GM18868 (cell line): ENCODE results near the gene P3H1.
A peak's percentile ranks its signal among the peaks of the same experiment; 100 is the strongest.
"Not testable (repeated sequence)": the region's sequence is repeated elsewhere in the genome, so short reads cannot be mapped to it uniquely, and the experiment has no call there.

Experiments used
- ATAC-seq: cut with Tn5 transposase; IDR thresholded peaks from one replicate; pipeline ENCODE4 v1.9.1; 2021; ENCODE audit warnings: mild to moderate bottlenecking, moderate library complexity; ENCODE audit not compliant: unreplicated experiment

The P3H1 gene

DNA sequence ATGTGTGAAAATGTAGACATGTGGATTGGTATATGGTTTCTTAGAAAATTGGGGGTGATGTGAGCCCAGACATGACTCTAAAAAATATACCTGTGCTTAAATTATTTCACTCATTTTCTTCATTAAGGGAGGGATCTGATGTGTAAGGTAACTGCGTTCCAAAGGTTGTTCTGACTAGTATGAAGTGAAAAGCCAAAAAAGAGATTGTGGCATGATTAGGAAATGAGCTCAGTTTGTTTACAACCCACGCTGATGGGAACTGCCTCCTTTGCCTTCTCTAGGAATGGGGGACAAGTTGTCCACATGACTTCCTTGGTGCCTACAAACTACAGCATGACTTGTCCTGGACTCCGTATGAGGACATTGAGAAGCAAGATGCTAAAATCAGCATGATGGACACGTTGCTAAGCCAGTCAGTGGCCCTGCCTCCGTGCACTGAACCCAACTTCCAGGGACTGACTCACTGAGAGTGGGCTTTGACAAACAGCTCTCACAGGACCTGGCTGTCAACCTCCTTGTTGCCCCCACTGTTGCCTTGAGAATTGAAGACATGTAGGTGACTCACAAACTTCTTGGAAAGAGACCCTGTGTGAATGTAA, 8.2 kb upstream of the P3H1 start:
- no peak for ATAC-seq

DNA sequence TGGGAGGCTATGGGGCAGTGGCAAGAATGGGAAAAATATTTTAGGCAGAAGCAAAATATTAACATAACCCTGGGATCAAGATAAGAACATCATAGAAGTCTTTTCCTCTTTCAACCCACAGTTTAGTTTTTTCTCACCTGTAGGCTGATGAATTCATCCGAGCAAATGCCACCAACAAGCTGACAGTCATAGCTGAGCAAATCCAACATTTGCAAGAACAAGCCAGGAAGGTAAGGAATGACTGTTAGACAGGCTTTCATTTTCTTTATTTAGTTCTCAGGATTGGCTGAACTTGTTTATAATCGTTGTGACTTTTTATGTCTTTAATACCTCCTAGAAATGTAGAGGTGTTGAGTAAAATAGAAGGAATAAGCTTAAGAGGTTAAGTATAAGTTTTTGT, 6.6 kb upstream of the P3H1 start:
- no peak for ATAC-seq

DNA sequence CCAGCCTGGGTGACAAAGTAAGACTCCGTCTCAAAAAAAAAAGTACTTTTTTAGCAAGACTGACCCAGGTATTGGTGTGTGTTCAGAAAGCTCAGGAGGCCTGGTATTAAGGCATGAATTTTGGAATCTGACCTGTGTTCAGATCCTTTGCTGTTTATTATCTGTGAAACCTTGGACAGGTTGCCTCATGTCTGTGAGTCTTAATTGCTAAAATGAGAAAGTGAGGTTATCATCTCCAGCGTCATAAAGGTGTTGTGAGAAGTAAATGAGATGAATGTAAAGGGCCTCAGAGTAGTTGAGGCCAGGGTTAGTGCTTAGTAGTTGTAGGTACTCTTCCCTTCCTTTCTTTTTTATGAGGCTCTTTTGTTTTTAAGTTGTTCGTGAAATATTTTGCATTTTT, 3.0 kb upstream of the P3H1 start:
- ATAC-seq = no peak

DNA sequence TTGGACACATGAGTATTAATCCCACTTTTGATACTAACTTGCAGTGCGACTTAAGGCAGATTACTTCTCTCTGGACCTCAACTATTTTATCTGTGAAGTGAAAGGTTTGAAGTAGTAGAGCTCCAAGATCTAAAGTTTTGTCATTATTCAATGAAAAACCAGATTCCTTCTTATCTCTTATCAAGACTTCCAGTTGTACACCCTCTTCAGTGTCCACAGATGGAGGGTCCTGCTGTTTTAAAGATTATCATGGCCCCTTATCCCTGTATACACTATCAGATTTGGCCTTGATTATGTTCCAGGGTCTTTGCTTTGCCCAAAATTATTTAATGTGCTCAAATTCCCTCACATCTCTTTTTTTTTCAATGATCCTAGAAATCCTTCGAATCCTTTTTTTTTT, 1.3 kb upstream of the P3H1 start:
- ATAC-seq = no peak

DNA sequence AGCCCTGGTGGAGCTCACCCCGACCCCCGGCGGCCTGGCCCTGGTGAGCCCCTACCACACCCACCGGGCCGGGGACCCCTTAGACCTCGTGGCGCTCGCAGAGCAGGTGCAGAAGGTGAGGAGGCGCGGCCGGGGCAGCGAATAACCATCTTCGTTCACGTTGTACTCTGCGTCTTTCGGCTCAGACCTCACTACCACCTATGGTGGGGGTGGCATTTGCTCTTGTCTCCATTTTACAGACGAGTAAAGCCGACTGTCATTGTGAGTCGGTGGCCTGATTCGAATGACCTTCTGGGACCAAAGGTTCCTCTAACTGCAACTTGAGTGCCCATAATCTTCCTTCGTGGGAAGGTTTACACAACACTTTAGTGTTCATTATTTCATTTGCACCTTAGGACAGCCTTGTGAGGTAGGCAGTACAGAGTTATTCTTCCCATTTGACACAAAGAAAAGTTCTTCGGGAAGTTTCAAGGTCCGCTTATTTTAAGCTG, 727 bp upstream of the P3H1 start:
- peak; percentile 10 for ATAC-seq

DNA sequence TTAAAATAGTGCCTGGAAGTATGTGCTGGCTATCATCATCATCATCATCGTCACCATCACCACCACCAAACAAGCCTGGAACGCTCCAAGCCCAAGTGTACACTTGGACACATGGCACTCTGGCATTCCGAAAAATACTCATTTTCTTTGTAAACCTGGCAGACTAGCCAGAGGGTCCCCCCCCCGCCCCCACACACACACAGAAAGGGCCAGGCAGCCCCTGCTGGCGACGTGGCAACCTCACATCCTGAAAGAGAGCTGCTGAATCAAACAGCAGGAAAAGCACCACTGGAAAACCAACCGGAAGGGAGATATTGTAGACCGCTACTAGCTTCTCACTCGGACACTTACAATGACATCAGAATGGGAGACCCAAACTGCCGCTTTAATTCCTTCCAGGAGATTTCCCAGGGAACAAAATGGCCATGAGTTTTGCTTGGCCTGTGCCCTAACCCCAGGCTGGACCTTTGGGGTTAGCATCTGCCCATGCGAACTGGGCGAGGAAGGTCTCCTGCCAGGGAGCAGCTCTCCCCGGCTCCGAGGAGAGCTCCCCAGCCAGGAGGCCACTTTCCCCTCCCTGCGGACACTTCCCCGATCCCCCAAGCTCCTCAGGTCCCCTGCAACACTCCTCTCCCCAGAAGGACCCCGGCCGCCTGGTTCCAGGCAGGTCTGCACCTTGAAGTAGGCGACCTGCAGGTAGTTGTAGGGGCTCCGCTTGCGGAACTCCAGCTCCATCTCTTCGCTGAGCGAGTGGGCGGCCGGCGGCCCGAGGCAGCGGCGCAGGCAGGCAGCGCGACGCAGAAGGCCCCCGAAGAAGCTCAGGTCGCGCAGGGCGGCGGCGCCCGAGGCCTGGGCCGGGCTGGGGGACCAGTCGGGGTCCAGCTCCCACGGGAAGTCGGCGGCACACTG, 742 bp downstream of the P3H1 start:
- peak; percentile 17 for ATAC-seq

DNA sequence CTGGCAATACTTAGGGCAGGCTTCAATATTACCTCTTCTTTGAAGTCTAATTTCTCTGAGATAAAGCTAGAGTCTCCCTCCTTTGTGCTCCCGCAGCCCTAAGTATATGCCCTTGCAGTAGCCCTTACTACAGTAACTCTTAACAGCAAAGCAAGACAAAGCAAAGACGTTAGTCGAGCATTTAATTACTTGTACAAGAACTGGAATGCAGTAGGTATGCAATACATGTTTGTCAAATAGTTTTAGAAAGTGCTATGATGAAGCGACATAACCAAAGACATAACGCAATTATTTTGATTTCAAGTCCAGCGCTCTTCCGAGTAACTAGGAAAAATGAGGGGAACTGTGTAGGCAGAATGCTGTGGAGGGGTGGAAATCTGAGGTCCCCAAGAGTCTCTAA, 1.6 kb downstream of the P3H1 start:
- ATAC-seq = no peak

DNA sequence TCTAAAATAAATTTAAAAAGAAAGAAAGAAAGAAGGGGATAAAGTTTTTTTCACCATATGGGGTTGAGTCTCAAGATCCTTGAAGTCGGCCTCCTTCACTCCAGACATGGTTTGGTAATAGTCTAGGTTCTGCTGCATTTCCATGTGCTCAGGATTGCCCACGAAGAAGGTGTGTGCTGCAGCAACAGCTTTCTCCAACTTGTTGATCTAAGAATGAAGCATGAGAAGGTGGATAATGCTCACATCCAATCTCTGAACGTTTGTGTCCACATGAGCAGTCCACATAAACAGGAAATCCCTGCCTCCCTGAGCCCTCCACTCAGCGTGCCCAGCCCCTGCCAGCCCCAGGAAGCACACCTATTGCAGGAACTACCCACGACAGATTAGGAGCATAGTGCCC, 4.6 kb downstream of the P3H1 start:
- ATAC-seq = no peak

DNA sequence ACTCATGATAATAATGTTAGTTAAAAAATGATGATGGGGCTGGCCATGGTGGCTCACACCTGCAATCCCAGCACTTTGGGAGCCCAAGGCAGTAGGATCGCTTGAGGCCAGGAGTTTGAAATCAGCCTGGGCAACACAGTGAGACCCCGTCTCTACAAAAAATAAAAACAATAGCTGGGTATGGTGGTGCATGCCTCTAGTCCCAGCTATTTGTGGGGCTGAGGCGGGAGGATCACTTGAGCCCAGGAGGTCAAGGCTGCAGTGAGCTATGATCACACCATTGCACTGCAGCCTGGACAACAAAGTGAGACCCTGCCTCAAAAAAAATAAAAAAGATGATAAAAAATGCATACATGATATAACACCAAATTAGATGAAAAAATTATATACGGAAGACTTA, 5.3 kb downstream of the P3H1 start:
- no peak for ATAC-seq

DNA sequence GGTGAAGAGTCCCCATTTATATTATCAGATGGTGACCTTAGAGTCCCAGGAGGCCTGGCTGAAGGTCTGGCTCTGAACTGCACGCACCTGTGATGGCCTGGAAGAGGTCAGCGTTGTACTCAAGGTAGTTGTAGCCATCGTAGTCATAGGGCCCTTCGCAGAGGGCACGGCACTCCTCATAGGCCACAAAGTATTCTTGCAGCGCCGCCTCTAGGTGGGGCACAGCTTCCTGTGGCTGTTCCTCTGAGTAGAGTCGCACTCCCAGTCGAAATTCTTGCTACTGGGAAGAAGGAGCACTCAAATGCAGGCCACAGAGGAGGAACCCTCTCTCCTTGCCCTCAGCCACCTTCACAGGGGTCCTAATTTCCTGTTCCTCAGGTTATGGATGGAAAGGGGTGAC, 7.7 kb downstream of the P3H1 start:
- ATAC-seq = no peak

DNA sequence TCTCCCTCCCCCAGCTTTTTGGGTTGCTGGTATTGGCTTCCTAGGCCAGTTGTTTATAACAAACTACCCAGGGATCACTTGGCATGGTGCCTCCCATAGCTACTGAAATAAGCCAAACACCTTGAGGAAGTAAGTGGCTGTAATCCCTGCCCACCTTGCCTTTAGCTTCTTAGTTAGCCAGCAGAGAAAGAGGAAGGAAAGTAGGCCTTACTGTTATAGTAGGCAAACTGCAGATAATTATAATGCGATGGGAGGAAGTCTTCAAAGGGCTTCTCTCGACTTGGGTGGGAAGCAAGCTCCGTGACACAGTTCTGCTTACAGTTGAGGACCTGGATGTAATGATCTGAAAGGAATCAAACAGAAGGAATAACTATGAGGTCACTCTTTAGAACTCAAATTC, 8.2 kb downstream of the P3H1 start:
- ATAC-seq = no peak

DNA sequence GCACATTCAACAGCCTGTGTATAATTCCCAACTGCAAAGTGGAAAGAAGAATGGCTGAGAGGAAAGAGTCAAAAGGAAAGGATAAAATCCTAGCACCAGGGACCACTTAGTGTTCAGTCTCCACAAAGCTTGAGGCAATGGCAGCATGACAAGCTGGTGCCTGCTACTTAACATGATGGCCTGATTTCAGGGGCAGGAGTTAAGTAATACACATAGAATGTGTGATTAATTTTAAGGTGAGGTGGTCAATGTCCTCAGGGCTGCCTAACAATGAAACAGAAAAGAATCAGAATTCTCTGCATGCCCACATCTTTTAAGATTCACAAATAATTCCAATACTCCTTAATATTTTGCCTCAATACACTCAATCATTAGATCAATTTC, 8.9 kb downstream of the P3H1 start:
- no peak for ATAC-seq

DNA sequence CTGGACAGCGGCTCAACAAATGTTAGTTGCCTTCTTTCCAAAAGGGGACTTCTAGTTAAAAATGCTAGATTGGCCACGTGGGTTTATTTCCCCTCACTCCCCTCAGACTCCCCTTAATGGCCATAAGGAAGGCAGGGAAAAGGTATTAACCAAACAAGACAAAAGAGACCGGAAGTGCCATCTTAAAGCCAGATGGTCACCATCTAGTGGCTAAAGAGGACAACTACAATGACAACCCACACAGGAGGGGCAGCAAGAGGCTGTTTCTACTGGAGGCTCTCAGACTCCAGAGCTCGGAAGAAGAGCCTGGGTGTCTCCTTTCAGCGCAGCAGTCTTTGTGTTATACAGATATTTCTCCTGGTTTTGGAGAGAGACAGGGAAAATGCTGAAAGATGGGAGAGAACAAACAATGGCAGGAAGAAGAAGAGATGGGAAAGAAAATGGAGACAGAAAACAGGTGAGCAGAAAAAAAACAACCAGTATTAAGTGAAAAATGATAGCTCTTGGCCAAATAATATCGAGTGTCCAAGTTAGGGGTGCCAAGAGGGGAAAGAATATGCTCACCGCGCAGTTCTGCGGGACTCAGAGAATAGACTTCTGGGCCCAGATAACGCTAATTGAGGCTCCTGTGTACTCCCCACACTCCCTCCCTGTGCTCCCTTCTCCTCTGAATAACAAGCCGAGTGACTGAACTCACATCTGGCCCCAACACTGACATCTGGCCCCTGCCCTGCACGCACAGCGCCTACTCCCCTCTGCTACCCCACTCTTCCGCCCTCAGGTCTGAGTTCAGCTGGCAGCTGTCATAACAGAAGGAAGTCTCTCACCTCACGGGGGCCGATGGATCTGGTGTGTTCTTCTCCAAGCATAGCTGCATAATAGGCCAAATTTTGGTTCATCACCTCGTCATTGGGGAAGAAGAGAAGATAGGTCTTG, 9.6 kb downstream of the P3H1 start:
- no peak for ATAC-seq

DNA sequence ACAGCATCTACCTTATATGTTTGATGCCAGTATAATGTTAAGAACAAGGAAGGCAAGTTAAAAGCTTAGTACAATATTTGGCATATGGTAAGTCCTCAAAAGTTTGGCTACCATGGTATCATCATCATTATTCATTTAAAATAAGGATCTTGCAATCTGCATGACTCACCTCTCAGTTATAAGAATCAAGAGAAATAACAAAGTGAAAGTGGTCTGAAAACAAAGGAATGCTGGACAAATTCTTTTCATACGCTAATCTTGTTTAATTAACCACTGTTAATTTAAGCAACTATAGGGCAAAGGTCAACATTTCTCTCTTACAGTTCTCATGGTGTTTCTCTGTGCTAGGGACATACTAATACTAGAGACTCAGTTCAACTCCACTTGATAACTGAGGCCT, 13.8 kb downstream of the P3H1 start:
- no peak for ATAC-seq

DNA sequence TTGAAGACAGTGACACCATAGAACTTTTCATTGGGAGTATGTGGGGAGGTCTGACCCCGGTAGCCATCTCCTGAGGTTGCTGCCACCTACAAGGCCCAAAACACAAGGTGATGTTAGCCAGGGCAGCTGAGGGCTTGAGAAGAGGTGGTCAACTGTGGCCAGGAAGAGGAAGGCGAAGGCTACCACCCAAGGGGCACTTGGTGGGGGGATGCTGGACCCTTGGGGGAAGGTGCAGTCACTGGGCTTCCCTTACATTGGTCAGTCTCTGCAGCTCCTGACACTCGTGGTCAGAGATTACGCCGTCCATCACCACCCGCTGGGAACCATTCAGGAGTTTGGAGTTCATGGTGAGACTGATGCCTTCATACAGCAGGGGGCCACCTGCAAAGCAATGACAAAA, 14.5 kb downstream of the P3H1 start:
- no peak for ATAC-seq

DNA sequence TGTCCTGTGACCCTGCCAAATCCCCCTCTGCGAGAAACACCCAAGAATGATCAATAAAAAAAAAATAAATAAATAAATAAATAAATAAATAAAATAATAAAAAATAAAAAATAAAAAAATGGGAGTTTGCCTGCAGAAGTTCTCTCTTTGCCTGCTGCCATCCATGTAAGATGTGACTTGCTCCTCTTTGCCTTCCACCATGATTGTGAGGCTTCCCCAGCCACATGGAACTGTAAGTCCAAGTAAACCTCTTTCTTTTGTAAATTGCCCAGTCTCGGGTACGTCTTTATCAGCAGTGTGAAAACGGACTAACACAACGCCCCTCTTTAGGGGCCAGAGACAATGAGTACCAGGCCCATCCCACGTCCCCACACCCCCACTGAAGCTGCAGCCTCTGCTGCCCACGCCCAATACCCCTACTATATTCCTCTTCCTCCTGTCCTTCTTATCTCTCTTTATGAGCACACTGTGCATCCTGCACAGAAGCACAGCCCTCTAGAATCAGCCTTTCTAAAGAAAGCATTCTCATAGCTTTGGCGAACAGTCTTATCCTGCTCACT, 15.2 kb downstream of the P3H1 start:
- not testable (repeated sequence) for ATAC-seq

DNA sequence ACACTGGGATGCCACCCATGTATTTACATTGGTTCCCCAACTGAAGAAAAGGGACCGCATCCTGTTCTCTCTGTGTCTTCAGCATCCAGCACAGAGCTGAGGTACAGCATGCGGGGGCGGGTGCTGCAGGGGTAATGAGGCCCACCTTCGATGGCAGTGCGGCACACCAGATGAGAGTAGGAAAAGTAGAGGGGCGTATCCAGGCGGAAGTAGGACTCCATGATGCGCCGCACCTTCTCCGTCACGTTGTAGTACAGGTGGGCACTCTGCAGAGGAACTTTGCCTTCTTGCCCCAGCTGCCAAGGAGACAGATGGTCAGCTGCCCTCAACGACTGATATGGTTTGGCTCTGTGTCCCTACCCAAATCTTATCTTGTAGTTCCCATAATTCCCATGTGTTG, 16.8 kb downstream of the P3H1 start:
- no peak for ATAC-seq

DNA sequence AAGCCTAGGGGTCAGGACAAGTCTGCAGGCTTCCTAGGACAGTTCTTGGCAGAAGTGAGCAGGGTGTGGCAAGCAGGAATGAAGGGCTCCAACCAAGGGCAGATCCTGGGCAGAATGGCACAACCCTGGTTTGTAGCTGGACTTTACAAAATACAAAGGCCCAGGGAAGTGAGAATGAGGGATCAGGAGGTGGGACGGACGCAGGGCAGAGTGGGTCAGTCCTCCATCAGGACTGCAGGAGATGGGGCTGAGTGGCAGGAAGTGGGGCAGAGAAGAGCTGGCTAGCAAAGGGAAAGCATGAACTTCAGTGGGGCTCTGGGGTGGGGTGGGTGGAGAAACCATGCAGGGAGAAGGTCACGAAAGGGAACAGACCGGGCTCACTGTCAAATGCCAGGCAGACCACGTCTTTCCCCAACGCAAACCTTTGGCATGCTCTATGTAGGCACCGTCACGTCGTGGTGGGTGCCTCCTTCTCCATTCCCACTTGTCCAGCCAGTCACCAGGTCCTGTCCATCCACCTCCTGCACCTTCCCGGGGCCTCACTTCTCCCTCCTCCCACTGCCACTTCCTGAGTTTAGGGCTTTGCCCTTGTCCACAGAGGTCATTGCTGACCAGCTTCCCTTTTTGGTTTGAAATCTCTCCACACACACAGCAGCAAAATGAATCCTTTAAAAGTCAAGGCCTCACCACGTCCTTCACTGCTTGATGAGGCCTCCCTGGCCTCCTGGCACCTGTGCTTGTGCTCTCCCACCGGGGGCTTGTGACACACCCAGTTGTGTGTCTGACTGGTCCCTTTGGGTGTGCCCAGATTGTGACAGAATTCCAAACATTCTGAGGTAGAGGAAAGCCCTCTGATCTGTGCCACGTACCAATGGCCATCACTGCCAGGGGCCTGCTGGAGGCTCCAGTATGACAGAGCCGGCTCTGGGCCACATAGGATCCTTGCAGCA, 18.1 kb downstream of the P3H1 start:
- ATAC-seq = no peak

DNA sequence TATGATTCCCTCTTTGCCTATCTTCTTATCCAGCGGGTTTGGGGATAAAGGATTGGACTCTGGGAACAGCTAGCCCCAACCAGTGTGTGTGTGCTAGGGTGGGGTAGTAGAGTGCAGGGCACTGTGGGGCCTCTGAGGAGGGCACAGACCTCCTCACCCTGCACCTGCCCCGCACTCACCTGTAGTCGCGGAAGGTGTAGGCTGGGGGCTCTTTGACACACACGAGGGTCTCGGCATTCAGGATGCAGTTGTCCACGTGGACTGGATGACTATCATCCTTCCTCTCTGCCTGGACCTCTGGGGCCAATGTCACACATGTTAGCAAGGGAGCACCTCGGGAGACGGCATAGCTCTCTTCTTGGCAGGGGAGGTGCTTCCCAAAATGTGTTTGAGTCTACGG, 18.8 kb downstream of the P3H1 start:
- no peak for ATAC-seq

DNA sequence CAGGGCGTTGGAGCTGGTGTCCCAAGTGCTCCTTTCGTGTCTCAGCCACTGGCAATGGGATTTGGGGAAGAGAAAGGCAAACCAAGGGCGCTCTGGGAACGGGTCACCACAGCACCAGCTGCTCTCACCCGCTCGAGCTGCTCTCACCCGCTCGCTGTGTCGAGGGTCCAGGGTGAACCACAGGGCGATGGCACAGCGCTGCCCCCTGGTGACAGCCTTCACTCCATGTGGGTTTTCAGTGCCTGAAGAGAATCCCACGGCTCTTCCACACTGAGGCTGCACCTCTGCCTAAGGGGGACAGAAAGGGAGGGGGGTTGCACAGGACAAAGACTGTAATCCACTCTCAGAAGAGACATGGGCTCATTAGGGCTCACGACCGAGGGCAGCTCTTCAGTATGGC, 19.7 kb downstream of the P3H1 start:
- no peak for ATAC-seq
